Measurements from ENCODE around the gene PGM5.

DNA sequence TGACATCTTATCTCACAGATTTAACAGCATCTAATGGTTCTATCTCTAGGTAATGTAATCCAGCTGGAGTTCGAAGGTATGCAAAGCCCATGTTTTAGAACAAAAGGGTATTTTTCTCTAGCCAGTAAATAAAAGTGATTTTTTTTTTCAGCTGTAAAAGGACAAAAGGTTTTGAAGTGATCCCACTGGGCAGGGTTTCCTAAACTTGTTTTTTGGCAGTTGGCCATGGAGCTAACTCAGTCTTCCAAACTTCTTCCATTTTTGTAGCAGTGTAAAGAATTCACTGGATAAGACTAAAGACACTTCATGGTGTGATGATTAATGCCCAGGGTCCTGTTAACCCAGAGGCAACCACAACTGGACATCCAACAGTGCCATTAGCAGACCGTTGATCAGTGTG is 120.4 kb downstream of the PGM5 start:
- no peak for TF ChIP-seq POLR2A (IDR thresholded peaks at IDR 0.05)
- TF ChIP-seq POLR2AphosphoS5 (IDR thresholded peaks at IDR 0.05), result no peak
- TF ChIP-seq CTCF (IDR thresholded peaks at IDR 0.05), result no peak

All from gastroesophageal sphincter (tissue), 3 donors.